OCI-LY7 (cell line): ENCODE measurements around the gene CHGA.

ENCODE experiments used
- EZH2phosphoT487 ChIP-seq: fragments of 200-600 bp; sonication (generic); IDR thresholded peaks from 2 replicates; pipeline ENCODE4 v1.6.1; 2018; ENCODE audit warnings: low read depth, borderline replicate concordance, mild to moderate bottlenecking, mixed run types, antibody characterized with exemption, low read length, moderate library complexity, mixed read lengths
- TF ChIP-seq, protein P1 (sequence below): fragments of 200-600 bp; sonication (generic); conservative IDR thresholded peaks from 2 replicates; pipeline ENCODE4 v1.5.1; 2014; ENCODE audit warnings: mild to moderate bottlenecking, antibody characterized with exemption, low read length, moderate library complexity, mixed read lengths

DNA sequence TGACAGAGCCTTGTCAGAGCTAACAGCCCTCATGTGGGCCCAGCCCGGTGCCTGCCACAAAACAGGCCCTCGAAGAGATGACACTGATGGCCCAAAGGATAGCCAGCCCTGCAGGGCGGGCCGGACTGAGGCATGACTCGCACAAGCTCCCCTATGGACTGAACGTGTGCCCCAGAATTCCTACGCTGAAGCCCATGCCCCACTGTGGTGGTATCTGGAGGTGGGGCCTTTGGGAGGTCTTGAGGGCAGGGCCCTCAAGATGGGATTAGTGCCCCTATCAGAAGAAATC is 38.6 kb downstream of the CHGA start:
- TF ChIP-seq, protein P1, sequence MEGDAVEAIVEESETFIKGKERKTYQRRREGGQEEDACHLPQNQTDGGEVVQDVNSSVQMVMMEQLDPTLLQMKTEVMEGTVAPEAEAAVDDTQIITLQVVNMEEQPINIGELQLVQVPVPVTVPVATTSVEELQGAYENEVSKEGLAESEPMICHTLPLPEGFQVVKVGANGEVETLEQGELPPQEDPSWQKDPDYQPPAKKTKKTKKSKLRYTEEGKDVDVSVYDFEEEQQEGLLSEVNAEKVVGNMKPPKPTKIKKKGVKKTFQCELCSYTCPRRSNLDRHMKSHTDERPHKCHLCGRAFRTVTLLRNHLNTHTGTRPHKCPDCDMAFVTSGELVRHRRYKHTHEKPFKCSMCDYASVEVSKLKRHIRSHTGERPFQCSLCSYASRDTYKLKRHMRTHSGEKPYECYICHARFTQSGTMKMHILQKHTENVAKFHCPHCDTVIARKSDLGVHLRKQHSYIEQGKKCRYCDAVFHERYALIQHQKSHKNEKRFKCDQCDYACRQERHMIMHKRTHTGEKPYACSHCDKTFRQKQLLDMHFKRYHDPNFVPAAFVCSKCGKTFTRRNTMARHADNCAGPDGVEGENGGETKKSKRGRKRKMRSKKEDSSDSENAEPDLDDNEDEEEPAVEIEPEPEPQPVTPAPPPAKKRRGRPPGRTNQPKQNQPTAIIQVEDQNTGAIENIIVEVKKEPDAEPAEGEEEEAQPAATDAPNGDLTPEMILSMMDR, result no peak
- TF ChIP-seq EZH2phosphoT487, result no peak
